AG04450 (cell line): ENCODE results near the gene DPP7. TPM values are rescaled to one million over a fixed set of nuclear protein-coding genes. Genes with fewer than 3 reads are reported as not detected.

Experiments used
- CTCF ChIA-PET: fragments of 300-600, 350-600 bp; formaldehyde crosslinking; extraction: SDS; loops from one replicate; lab custom pipeline; 2022; ENCODE audit warnings: antibody characterized with exemption, inconsistent platforms; lab: Charles Lee
- POLR2A ChIA-PET: fragments of 350-600 bp; formaldehyde crosslinking; extraction: SDS; loops from one replicate; lab custom pipeline; 2021; ENCODE audit warnings: antibody characterized with exemption, inconsistent platforms; lab: Yijun Ruan, JAX
- DNase-seq: peaks from one replicate; pipeline ENCODE4 v3.0.0-alpha.2; 2011; ENCODE audit warnings: low read depth, low spot score
- H3K27ac ChIP-seq: one replicate; pipeline ENCODE4 v1.5.1; 2012; ENCODE audit warnings: low read depth, low read length, control low read depth
- H3K27me3 ChIP-seq: one replicate; pipeline ENCODE4 v1.6.0; 2012; ENCODE audit warnings: low read length; ENCODE audit not compliant: control insufficient read depth, insufficient read depth
- H3K4me3 ChIP-seq: 2 replicates; pipeline ENCODE4 v1.5.1; 2011; ENCODE audit warnings: mild to moderate bottlenecking, low read depth, low read length, control low read depth
- H3K9me3 ChIP-seq: 2 replicates; pipeline ENCODE4 v1.5.1; 2012; ENCODE audit warnings: low read length; ENCODE audit not compliant: control insufficient read depth, insufficient read depth
- polyA plus RNA-seq: library from polyadenylated mRNA; depleted of rRNA; stranded (reverse); fragments of >200 nt; gene quantifications from 2 replicates; pipeline ENCODE4 v1.2.3, GENCODE V29; 2011
- TF ChIP-seq, protein P1 (sequence below): IDR thresholded peaks from 2 replicates; pipeline ENCODE4 v1.5.1; 2011; ENCODE audit warnings: low read depth, low read length, control low read depth, inconsistent platforms

The DPP7 gene
- polyA plus RNA-seq, 1 experiment: 30.6 TPM

DNA sequence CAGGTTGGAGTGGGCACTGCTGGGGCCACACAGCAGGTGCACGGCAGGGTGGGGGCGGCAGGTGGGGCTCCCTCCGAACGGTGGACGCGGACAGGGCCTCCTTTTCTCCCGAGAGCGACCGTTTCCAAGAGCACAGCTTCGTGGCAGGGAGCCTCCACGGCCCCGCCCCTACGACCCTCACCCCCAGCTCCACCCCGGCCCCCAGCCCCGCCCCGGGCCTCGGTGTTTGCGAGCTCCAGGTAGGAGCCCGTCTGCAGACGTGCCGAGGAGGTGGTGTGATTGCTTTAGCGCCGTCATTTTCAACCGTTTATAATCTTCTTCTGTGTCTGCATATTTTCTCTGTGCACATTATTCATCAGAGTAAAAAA lies 33.2 kb upstream of the DPP7 start:
- TF ChIP-seq, protein P1, sequence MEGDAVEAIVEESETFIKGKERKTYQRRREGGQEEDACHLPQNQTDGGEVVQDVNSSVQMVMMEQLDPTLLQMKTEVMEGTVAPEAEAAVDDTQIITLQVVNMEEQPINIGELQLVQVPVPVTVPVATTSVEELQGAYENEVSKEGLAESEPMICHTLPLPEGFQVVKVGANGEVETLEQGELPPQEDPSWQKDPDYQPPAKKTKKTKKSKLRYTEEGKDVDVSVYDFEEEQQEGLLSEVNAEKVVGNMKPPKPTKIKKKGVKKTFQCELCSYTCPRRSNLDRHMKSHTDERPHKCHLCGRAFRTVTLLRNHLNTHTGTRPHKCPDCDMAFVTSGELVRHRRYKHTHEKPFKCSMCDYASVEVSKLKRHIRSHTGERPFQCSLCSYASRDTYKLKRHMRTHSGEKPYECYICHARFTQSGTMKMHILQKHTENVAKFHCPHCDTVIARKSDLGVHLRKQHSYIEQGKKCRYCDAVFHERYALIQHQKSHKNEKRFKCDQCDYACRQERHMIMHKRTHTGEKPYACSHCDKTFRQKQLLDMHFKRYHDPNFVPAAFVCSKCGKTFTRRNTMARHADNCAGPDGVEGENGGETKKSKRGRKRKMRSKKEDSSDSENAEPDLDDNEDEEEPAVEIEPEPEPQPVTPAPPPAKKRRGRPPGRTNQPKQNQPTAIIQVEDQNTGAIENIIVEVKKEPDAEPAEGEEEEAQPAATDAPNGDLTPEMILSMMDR: no peak
- CTCF ChIA-PET: no interaction called here
- H3K27ac ChIP-seq: no peak overlapping the region
- DNase-seq: no peak
- POLR2A ChIA-PET: no interaction called here
- peaks cover 12% of the 10 kb centered on the region for H3K27me3 ChIP-seq
- no peak overlapping the region for H3K4me3 ChIP-seq
- peaks cover 14% of the 10 kb centered on the region; the same call in 1 of the 2 replicates for H3K9me3 ChIP-seq

DNA sequence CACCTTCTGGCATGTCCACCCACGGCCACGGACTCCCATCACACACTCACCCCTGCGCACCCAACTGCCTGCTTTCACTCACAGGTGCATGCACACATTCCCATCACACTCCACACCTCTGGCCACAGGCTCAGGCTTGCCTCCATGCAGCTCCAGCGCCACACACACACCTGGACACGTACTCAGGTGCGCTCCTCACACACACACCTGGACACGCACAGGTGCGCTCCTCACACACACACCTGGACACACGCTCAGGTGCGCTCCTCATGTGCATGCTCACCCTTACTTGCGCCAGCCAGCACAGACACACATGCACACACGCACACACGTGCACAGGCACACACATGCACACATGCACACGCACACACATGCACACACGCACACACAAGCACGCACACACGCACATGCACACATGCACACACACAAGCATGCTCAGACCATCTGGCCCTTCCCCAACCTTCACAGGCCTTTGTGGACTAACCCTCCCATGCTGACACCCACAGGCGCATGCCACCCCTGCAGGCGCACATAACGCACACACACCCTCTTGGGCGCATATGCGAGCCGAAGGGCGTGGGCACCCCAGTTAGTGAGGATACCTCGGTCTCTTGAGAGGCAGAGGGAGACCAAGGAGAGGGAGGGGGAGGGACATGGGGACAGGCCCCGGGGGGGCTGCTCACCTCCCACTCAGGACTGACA lies 32.7 kb upstream of the DPP7 start:
- CTCF ChIA-PET: no interaction called here
- DNase-seq: no peak
- POLR2A ChIA-PET: no interaction called here
- peaks cover 10% of the 10 kb centered on the region; the same call in 1 of the 2 replicates for H3K9me3 ChIP-seq
- H3K4me3 ChIP-seq: no peak overlapping the region
- H3K27me3 ChIP-seq: peaks cover 14% of the 10 kb centered on the region
- TF ChIP-seq, protein P1: no peak
- H3K27ac ChIP-seq: no peak overlapping the region

- ChIA-PET CTCF (no interaction called here), POLR2A (no interaction called here)
- peaks cover 10% of the 10 kb centered on the region; the same call in 1 of the 2 replicates for H3K9me3 ChIP-seq
- DNase-seq: no peak
- TF ChIP-seq, protein P1: no peak
- peaks cover 16% of the 10 kb centered on the region for H3K27me3 ChIP-seq
- H3K27ac ChIP-seq: no peak overlapping the region
- no peak overlapping the region for H3K4me3 ChIP-seq
These were observed 32.0 kb upstream of the DPP7 start for GRCh38 chr9:137146527-137146918.

- ChIA-PET CTCF (no interaction called here), POLR2A (no interaction called here)
- DNase-seq: no peak
- H3K27ac ChIP-seq: no peak overlapping the region
- H3K9me3 ChIP-seq: peaks cover 8% of the 10 kb centered on the region; the same call in 1 of the 2 replicates
- TF ChIP-seq, protein P1: no peak
- peaks cover 20% of the 10 kb centered on the region for H3K27me3 ChIP-seq
- no peak overlapping the region for H3K4me3 ChIP-seq
These were observed 31.4 kb upstream of the DPP7 start for GRCh38 chr9:137145731-137146526.

DNA sequence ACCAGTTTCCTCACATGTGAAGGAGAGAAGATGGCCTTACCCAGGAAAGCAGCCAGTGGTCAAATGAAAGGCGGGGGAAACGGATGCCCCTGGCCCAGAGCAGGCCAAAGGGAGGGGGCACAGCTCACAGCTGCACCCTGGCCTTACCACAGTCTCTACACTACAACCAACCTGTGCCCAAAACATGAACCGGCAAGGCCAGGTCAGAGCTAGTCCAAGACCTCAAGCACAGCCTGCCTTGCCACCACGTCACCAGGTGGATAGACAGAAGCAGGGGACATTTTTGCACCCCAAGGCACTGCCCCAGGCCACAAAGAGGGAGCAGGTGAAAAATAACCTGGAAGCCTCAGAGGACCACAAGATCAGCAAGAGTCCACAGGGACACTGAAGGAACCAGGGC lies 28.9 kb upstream of the DPP7 start:
- H3K27ac ChIP-seq: no peak overlapping the region
- no peaks in the 10 kb centered on the region; the same call in 1 of the 2 replicates for H3K9me3 ChIP-seq
- H3K27me3 ChIP-seq: peaks cover 37% of the 10 kb centered on the region
- H3K4me3 ChIP-seq: no peak overlapping the region
- ChIA-PET POLR2A (no interaction called here), CTCF (no interaction called here)
- TF ChIP-seq, protein P1: no peak
- no peak for DNase-seq
